LNCAP (cell line): ENCODE measurements around the gene TMX3.

ENCODE experiments used
- CTCF ChIP-seq: fragments of 450-650 bp; IDR thresholded peaks from 2 replicates; pipeline ENCODE4 v1.5.1; 2017; ENCODE audit warnings: mild to moderate bottlenecking

The TMX3 gene

GRCh38 chr18:68714712-68715496 is at the start of gene TMX3:
TSS of gene TMX3 (minus strand) at chr18:68715108. CDS start at chr18:68714981, 127 bp downstream.
- no peak for TF ChIP-seq CTCF

DNA sequence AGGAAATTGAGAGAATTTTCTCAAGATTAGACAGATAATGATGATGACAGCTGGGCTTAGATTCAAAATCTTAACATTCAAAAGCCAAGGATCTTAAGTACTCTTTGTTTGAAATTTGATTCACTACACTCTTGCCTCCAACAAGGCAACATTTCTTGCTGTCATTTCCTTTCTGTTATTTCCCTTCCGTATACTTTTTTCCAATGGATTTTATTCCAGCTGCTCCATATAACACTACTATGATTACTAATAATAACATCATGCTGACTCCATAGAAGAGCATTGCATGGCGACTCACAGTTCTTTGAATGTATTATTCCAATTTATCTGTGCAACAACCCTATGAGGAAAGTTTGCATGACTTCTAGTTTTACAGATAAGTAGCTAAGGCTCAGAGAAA is 49.1 kb upstream of the TMX3 start:
- TF ChIP-seq CTCF = no peak

- no peak for TF ChIP-seq CTCF
Observed at GRCh38 chr18:68763083-68763482, 48.2 kb upstream of the TMX3 start.

DNA sequence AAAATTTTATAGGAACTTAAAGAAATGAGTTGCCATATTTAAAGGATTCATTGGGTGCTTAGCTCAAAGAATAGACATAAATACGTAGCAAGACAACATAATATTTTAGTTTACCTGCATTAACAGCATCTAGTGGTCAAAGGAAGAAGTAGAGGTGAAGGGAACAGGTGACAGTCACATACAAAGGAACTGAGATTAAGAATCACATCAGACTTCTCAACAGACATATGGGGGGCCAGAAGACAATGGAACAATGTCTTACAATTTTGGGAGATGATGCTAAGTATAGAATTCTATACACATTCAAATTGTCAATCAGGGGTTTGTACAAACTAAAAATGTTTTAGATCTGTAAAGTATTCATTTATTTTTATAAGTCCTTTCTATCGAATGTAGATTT is 44.4 kb upstream of the TMX3 start:
- TF ChIP-seq CTCF = no peak

DNA sequence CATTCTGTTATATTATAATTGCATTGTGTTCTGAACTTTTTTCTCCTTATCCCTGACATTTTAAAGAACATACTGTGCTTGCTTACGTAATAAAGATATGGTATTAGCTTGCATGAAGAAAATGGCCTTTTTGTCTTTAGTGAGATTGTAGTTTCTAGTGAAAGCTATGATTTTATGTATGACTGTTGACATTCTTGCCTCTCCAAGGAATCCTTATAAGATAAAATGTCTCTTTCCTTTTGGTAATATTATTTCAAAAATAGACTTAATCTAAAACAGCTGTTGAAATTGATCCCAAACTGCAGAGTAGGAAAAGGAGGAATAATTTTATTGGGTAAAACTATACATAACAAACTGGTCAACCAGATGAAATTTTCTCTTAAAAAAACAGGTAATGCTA is 42.2 kb upstream of the TMX3 start:
- TF ChIP-seq CTCF = no peak

DNA sequence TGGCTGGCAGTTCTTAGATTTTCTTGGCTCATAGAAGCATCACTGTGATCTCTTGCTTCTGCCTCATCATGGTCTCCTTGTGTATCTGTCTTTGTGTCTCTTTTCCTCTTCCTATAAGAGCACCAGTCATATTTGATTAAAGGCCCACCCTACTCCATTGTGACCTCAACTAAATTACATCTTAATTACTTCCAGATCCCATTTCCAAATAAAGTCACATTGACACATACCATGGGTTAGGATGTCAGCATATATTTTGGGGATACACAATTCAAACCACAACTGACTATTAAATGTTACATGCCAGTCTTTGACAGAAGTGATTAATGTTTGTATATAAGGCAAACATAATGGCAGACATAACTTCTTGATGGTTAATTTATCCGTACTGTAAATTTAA is 27.3 kb upstream of the TMX3 start:
- no peak for TF ChIP-seq CTCF

- TF ChIP-seq CTCF = no peak
Observed at GRCh38 chr18:68740966-68741365, 26.1 kb upstream of the TMX3 start.

GRCh38 chr18:68739462-68739861 is 24.6 kb upstream of the TMX3 start:
- TF ChIP-seq CTCF = no peak
